Prostate gland (tissue), 2 donors: ENCODE measurements around the gene STEAP3. TPM values are rescaled to one million over a fixed set of nuclear protein-coding genes. Genes with fewer than 3 reads are reported as not detected.

Experiments used
- DNase-seq: peaks from one replicate; pipeline ENCODE4 v3.0.0-alpha.2; 2019; ENCODE audit warnings: low spot score
- H3K27ac ChIP-seq, 2 donors: fragments of 200-600 bp; sonication (generic); 2 replicates each; pipeline ENCODE4 v1.5.1; 2017 to 2019
- H3K27me3 ChIP-seq: fragments of 200-600 bp; sonication (generic); replicated peaks from 2 replicates; pipeline ENCODE4 v1.5.1; 2019; ENCODE audit not compliant: insufficient read depth
- H3K36me3 ChIP-seq, 2 donors: fragments of 200-600 bp; sonication (generic); 1 replicate in 1 of 2; 2 replicates in 1 of 2; pipeline versions ENCODE4 v1.5.1 to v1.8.1; 2017 to 2019
- H3K4me1 ChIP-seq: fragments of 200-600 bp; sonication (generic); replicated peaks from 2 replicates; pipeline ENCODE4 v1.5.1; 2019
- H3K4me3 ChIP-seq, 2 donors: fragments of 200-600 bp; sonication (generic); 2 replicates each; pipeline ENCODE4 v1.5.1; 2017 to 2019
- H3K9me3 ChIP-seq: fragments of 200-600 bp; sonication (generic); 2 replicates; pipeline ENCODE4 v1.5.1; 2017
- CTCF ChIP-seq, 4 experiments: fragments of 200-600 bp in 2 of 4; fragments of 450-650 bp in 2 of 4; sonication (generic) in 2 of 4; IDR thresholded peaks; 1 replicate in 3 of 4; 2 replicates in 1 of 4; pipeline ENCODE4 v1.5.1; 2016 to 2019; ENCODE audit warnings: antibody characterized with exemption in 4 of 4, mild to moderate bottlenecking in 2 of 4, moderate library complexity in 2 of 4
- POLR2A ChIP-seq: fragments of 450-650 bp; IDR thresholded peaks from one replicate; pipeline ENCODE4 v1.6.1; 2016; ENCODE audit warnings: antibody characterized with exemption, mild to moderate bottlenecking
- POLR2AphosphoS5 ChIP-seq: sonication (generic); formaldehyde crosslinking; IDR thresholded peaks from one replicate; pipeline ENCODE4 v1.6.1; 2017; ENCODE audit warnings: antibody characterized with exemption
- WGBS: methylation state at CpG from one replicate; pipeline ENCODE4 v1.1.5; 2018; 5-methylcytosine and 5-hydroxymethylcytosine counted together
- intact Hi-C: fragments of 100-400 bp; cut with DNase I; formaldehyde crosslinking; loops from one replicate; pipeline ENCODE4 v1.14.2; 2022
- total RNA-seq, 2 donors: library from RNA; depleted of rRNA; stranded (reverse); fragments of >200 nt; gene quantifications; one replicate each; pipeline ENCODE4 v1.1.0, GENCODE V29; 2016

Gene STEAP3
- total RNA-seq, 2 donors from 2014 or later = 15.3 to 25.1 TPM

- H3K27me3 ChIP-seq = no peaks in the 10 kb centered on the region
- H3K4me1 ChIP-seq = no peaks in the 10 kb centered on the region
- no peak overlapping the region for H3K4me3 ChIP-seq
- H3K36me3 ChIP-seq = no peaks in the 10 kb centered on the region
- no peak overlapping the region for H3K27ac ChIP-seq
- intact Hi-C loops = no loop called here
- no peak for DNase-seq
- no peaks in the 10 kb centered on the region for H3K9me3 ChIP-seq
- WGBS = 77% methylated on average over 12 of the region's 13 CpGs
- TF ChIP-seq POLR2A = no peak
- TF ChIP-seq POLR2AphosphoS5 = no peak
- TF ChIP-seq CTCF (IDR thresholded peaks at IDR 0.05) = peak in 1 of 4 experiments; percentile 18
Measured at GRCh38 chr2:119234021-119235019, 10.7 kb downstream of the STEAP3 start.

- H3K4me3 ChIP-seq = no peak overlapping the region
- no peak overlapping the region for H3K27ac ChIP-seq
- TF ChIP-seq POLR2AphosphoS5 = no peak
- peaks cover 3% of the 10 kb centered on the region for H3K4me1 ChIP-seq
- intact Hi-C loops = no loop called here
- WGBS = 68% methylated on average over 1 of the region's 1 CpG
- no peaks in the 10 kb centered on the region for H3K36me3 ChIP-seq
- H3K9me3 ChIP-seq = no peaks in the 10 kb centered on the region
- DNase-seq = no peak
- no peaks in the 10 kb centered on the region for H3K27me3 ChIP-seq
Measured at GRCh38 chr2:119236796-119237195, 13.2 kb downstream of the STEAP3 start.

- intact Hi-C loops = loop anchor here (2.0 kb wide), 1 partner anchor 14 kb away; no protein-coding TSS in a partner anchor
- TF ChIP-seq POLR2A (no peak), POLR2AphosphoS5 (peak; percentile 84)
- no peaks in the 10 kb centered on the region for H3K9me3 ChIP-seq
- WGBS = 35% methylated on average over 15 of the region's 15 CpGs
- H3K4me1 ChIP-seq = peaks cover 3% of the 10 kb centered on the region
- DNase-seq = peak; percentile 91
- H3K36me3 ChIP-seq = no peaks in the 10 kb centered on the region
- no peak overlapping the region for H3K4me3 ChIP-seq
- peak overlapping the region; percentile 13 to 49 for H3K27ac ChIP-seq
- H3K27me3 ChIP-seq = no peaks in the 10 kb centered on the region
Measured at GRCh38 chr2:119240311-119241204, 16.9 kb downstream of the STEAP3 start.

- Histone ChIP-seq H3K27ac (peak overlapping the region in 1 of 2 donors; percentile 49), H3K27me3 (no peaks in the 10 kb centered on the region), H3K36me3 (no peaks in the 10 kb centered on the region), H3K9me3 (no peaks in the 10 kb centered on the region), H3K4me3 (no peak overlapping the region), H3K4me1 (peaks cover 3% of the 10 kb centered on the region)
- intact Hi-C loops = loop anchor here (2.0 kb wide), 1 partner anchor 14 kb away; no protein-coding TSS in a partner anchor
- TF ChIP-seq CTCF (IDR thresholded peaks at IDR 0.05) (no peak), POLR2AphosphoS5 (no peak), POLR2A (no peak)
- WGBS = 73% methylated on average over 5 of the region's 5 CpGs
- no peak for DNase-seq
Measured at GRCh38 chr2:119241205-119241532, 17.5 kb downstream of the STEAP3 start.

- intact Hi-C loops = no loop called here
- H3K27me3 ChIP-seq = no peaks in the 10 kb centered on the region
- H3K36me3 ChIP-seq = no peaks in the 10 kb centered on the region
- no peak for TF ChIP-seq CTCF (IDR thresholded peaks at IDR 0.05)
- TF ChIP-seq POLR2A = no peak
- no peak for TF ChIP-seq POLR2AphosphoS5
- H3K27ac ChIP-seq = no peak overlapping the region
- H3K9me3 ChIP-seq = no peaks in the 10 kb centered on the region
- peaks cover 3% of the 10 kb centered on the region for H3K4me1 ChIP-seq
- no peak overlapping the region for H3K4me3 ChIP-seq
- DNase-seq = no peak
- WGBS = 68% methylated on average over 17 of the region's 17 CpGs
Measured at GRCh38 chr2:119242276-119243119, 18.9 kb downstream of the STEAP3 start.
